ENCODE measurements around the gene IL3. TPM values are rescaled to one million over a fixed set of nuclear protein-coding genes. Genes with fewer than 3 reads are reported as not detected.

Gene IL3
- total RNA-seq, 1 experiment from 2014 or later, result not detected

GRCh38 chr5:132012371-132013005 is 48.0 kb upstream of the IL3 start (continued):
- TF ChIP-seq ZNF281 (CRISPR knock-in tag; IDR thresholded peaks at IDR 0.05), result 0 out of 2 replicates have a peak, but pooled peaks have one; percentile 55
- TF ChIP-seq SOX15 (CRISPR knock-in tag; IDR thresholded peaks at IDR 0.05), result no peak
- TF ChIP-seq NFE2L1 (CRISPR knock-in tag; IDR thresholded peaks at IDR 0.05), result peak; percentile 55; the same call in 1 of the 2 replicates
- no peak for TF ChIP-seq CREM (CRISPR knock-in tag; IDR thresholded peaks at IDR 0.05)
- no peak for TF ChIP-seq ZNF416 (CRISPR knock-in tag; IDR thresholded peaks at IDR 0.05)
- TF ChIP-seq NR3C1 (CRISPR knock-in tag; conservative IDR thresholded peaks at IDR 0.05; ENCODE audit: low read depth), result no peak
- TF ChIP-seq HMGA2 (CRISPR knock-in tag; IDR thresholded peaks at IDR 0.05), result no peak
- no peak for TF ChIP-seq MXD4 (CRISPR knock-in tag; IDR thresholded peaks at IDR 0.05; ENCODE audit: borderline replicate concordance)
- no peak for TF ChIP-seq CDX4 (CRISPR knock-in tag; IDR thresholded peaks at IDR 0.05; ENCODE audit: borderline replicate concordance)
- no peak for TF ChIP-seq ERG (CRISPR knock-in tag; IDR thresholded peaks at IDR 0.05)
- TF ChIP-seq MAX (CRISPR knock-in tag; IDR thresholded peaks at IDR 0.05), result peak; percentile 35; the same call in 1 of the 2 replicates
- 0 out of 2 replicates have a peak, but pooled peaks have one; percentile 25 for TF ChIP-seq CBFB (CRISPR knock-in tag; IDR thresholded peaks at IDR 0.05; ENCODE audit: low read depth)
- peak; percentile 90 for TF ChIP-seq TEAD4 (CRISPR knock-in tag; IDR thresholded peaks at IDR 0.05)
- no peak; the same call in 1 of the 2 replicates for TF ChIP-seq ZBTB43 (CRISPR knock-in tag; IDR thresholded peaks at IDR 0.05)
- TF ChIP-seq SMAD4 (CRISPR knock-in tag; IDR thresholded peaks at IDR 0.05), result 0 out of 2 replicates have a peak, but pooled peaks have one; percentile 81
- TF ChIP-seq PRRX2 (CRISPR knock-in tag; IDR thresholded peaks at IDR 0.05), result no peak
- TF ChIP-seq MYBL2 (CRISPR knock-in tag; IDR thresholded peaks at IDR 0.05), result 0 out of 2 replicates have a peak, but pooled peaks have one; percentile 46
- no peak for TF ChIP-seq ZNF671 (CRISPR knock-in tag; IDR thresholded peaks at IDR 0.05)
- no peak; the same call in 1 of the 2 replicates for TF ChIP-seq FOXP1 (CRISPR knock-in tag; IDR thresholded peaks at IDR 0.05; ENCODE audit: borderline replicate concordance)
- no peak for TF ChIP-seq KAT7 (CRISPR knock-in tag; IDR thresholded peaks at IDR 0.05; ENCODE audit: borderline replicate concordance)
- TF ChIP-seq JAZF1 (CRISPR knock-in tag; IDR thresholded peaks at IDR 0.05), result no peak
- TF ChIP-seq NFATC4 (CRISPR knock-in tag; IDR thresholded peaks at IDR 0.05), result no peak
- TF ChIP-seq ATF6 (CRISPR knock-in tag; IDR thresholded peaks at IDR 0.05), result no peak
- TF ChIP-seq FOXJ3 (CRISPR knock-in tag; IDR thresholded peaks at IDR 0.05; ENCODE audit: borderline replicate concordance), result no peak
- TF ChIP-seq CTCF (IDR thresholded peaks at IDR 0.05), result no peak
- no peak for TF ChIP-seq HMGXB4 (CRISPR knock-in tag; IDR thresholded peaks at IDR 0.05)
- TF ChIP-seq ETV6 (CRISPR knock-in tag; IDR thresholded peaks at IDR 0.05), result 0 out of 2 replicates have a peak, but pooled peaks have one; percentile 64
- peak; percentile 55; the same call in 1 of the 2 replicates for TF ChIP-seq USF1 (CRISPR knock-in tag; IDR thresholded peaks at IDR 0.05)

All from WTC11 (cell line).